Ishikawa (cell line): ENCODE results near the gene XAB2.

ENCODE experiments used
- CEBPB ChIP-seq: IDR thresholded peaks from 2 replicates; pipeline ENCODE4 v1.6.1; 2012
- EP300 ChIP-seq: IDR thresholded peaks from 2 replicates; pipeline ENCODE4 v1.6.1; 2012; ENCODE audit warnings: borderline replicate concordance
- FOXM1 ChIP-seq: IDR thresholded peaks from 2 replicates; pipeline ENCODE4 v1.6.1; 2012; ENCODE audit warnings: low read depth, borderline replicate concordance
- RAD21 ChIP-seq: IDR thresholded peaks from 2 replicates; pipeline ENCODE4 v1.6.1; 2012; ENCODE audit warnings: low read depth
- TCF12 ChIP-seq: IDR thresholded peaks from 2 replicates; pipeline ENCODE4 v1.6.1; 2012; ENCODE audit warnings: low read depth
- YY1 ChIP-seq: IDR thresholded peaks from 2 replicates; pipeline ENCODE4 v1.6.1; 2012; ENCODE audit warnings: low read depth
- TF ChIP-seq, protein P1 (sequence below): IDR thresholded peaks from 2 replicates; pipeline ENCODE4 v1.6.1; 2012
- TF ChIP-seq, protein P2 (sequence below): IDR thresholded peaks from 2 replicates; pipeline ENCODE4 v1.6.1; 2012; ENCODE audit warnings: low read depth, mild to moderate bottlenecking

- TF ChIP-seq YY1 (no peak), CEBPB (no peak), FOXM1 (no peak), EP300 (no peak), TCF12 (no peak), RAD21 (no peak)
- TF ChIP-seq, protein P1, sequence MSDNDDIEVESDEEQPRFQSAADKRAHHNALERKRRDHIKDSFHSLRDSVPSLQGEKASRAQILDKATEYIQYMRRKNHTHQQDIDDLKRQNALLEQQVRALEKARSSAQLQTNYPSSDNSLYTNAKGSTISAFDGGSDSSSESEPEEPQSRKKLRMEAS = no peak
- TF ChIP-seq, protein P2, sequence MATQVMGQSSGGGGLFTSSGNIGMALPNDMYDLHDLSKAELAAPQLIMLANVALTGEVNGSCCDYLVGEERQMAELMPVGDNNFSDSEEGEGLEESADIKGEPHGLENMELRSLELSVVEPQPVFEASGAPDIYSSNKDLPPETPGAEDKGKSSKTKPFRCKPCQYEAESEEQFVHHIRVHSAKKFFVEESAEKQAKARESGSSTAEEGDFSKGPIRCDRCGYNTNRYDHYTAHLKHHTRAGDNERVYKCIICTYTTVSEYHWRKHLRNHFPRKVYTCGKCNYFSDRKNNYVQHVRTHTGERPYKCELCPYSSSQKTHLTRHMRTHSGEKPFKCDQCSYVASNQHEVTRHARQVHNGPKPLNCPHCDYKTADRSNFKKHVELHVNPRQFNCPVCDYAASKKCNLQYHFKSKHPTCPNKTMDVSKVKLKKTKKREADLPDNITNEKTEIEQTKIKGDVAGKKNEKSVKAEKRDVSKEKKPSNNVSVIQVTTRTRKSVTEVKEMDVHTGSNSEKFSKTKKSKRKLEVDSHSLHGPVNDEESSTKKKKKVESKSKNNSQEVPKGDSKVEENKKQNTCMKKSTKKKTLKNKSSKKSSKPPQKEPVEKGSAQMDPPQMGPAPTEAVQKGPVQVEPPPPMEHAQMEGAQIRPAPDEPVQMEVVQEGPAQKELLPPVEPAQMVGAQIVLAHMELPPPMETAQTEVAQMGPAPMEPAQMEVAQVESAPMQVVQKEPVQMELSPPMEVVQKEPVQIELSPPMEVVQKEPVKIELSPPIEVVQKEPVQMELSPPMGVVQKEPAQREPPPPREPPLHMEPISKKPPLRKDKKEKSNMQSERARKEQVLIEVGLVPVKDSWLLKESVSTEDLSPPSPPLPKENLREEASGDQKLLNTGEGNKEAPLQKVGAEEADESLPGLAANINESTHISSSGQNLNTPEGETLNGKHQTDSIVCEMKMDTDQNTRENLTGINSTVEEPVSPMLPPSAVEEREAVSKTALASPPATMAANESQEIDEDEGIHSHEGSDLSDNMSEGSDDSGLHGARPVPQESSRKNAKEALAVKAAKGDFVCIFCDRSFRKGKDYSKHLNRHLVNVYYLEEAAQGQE = no peak
Measured at GRCh38 chr19:7670790-7671189, 41.4 kb upstream of the XAB2 start.
